Neural cell (in vitro differentiated cells): ENCODE measurements around the gene SLC43A3. TPM values are rescaled to one million over a fixed set of nuclear protein-coding genes. Genes with fewer than 3 reads are reported as not detected.

Source experiments
- H2AFZ ChIP-seq: fragments of 200-600, 300-800 bp; sonication (generic), shearing (Covaris generic); 2 replicates; pipeline ENCODE4 v1.6.0; 2014; ENCODE audit warnings: low read depth, mild to moderate bottlenecking, antibody characterized with exemption, low read length, moderate library complexity
- H3F3A ChIP-seq: fragments of 200-600 bp; shearing (Covaris generic); 2 replicates; pipeline ENCODE4 v1.6.1; 2016; ENCODE audit warnings: mild to moderate bottlenecking, moderate library complexity, mixed read lengths, antibody characterized with exemption, low read length; ENCODE audit not compliant: insufficient read depth, poor library complexity, severe bottlenecking
- H3K27ac ChIP-seq: fragments of 200-600, 300-800 bp; sonication (generic), shearing (Covaris generic); 2 replicates; pipeline ENCODE4 v1.5.1; 2014; ENCODE audit warnings: mild to moderate bottlenecking, low read length, moderate library complexity
- H3K27me3 ChIP-seq: fragments of 300-800, 200-600 bp; sonication (generic), shearing (Covaris generic); 2 replicates; pipeline ENCODE4 v1.6.0; 2014; ENCODE audit warnings: mild to moderate bottlenecking, low read depth, low read length, moderate library complexity; ENCODE audit not compliant: insufficient read depth
- H3K36me3 ChIP-seq: fragments of 300-800, 200-600 bp; sonication (generic), shearing (Covaris generic); 2 replicates; pipeline ENCODE4 v1.5.1; 2014; ENCODE audit warnings: mild to moderate bottlenecking, antibody characterized with exemption, low read length, moderate library complexity; ENCODE audit not compliant: insufficient read depth
- H3K4me2 ChIP-seq: fragments of 300-800, 200-600 bp; sonication (generic), shearing (Covaris generic); 2 replicates; pipeline ENCODE4 v1.6.0; 2014; ENCODE audit warnings: mild to moderate bottlenecking, low read length
- H3K4me3 ChIP-seq: fragments of 300-800, 200-600 bp; sonication (generic), shearing (Covaris generic); 2 replicates; pipeline ENCODE4 v1.5.1; 2014; ENCODE audit warnings: mild to moderate bottlenecking, low read length, moderate library complexity
- H3K79me2 ChIP-seq: fragments of 200-600 bp; shearing (Covaris generic); replicated peaks from 2 replicates; pipeline ENCODE4 v1.6.0; 2014; ENCODE audit warnings: mild to moderate bottlenecking, low read length, moderate library complexity; ENCODE audit not compliant: insufficient read depth
- H3K9ac ChIP-seq: fragments of 300-800, 200-600 bp; sonication (generic), shearing (Covaris generic); 2 replicates; pipeline ENCODE4 v1.6.1; 2016; ENCODE audit warnings: mild to moderate bottlenecking, low read length, mixed read lengths
- H3K9me2 ChIP-seq: fragments of 200-600 bp; shearing (Covaris generic); 2 replicates; pipeline ENCODE4 v1.6.1; 2016; ENCODE audit warnings: mild to moderate bottlenecking, low read length, mixed read lengths; ENCODE audit not compliant: insufficient read depth
- H3K9me3 ChIP-seq: fragments of 200-600, 300-800 bp; sonication (generic), shearing (Covaris generic); 2 replicates; pipeline ENCODE4 v1.6.1; 2016; ENCODE audit warnings: mild to moderate bottlenecking, mixed run types, low read length, moderate library complexity, mixed read lengths
- H4K20me1 ChIP-seq: fragments of 200-600 bp; shearing (Covaris generic); 2 replicates; pipeline ENCODE4 v1.6.1; 2016; ENCODE audit warnings: mild to moderate bottlenecking, mixed run types; ENCODE audit not compliant: insufficient read depth
- CTCF ChIP-seq: fragments of 450-650 bp; IDR thresholded peaks from 2 replicates; pipeline ENCODE4 v1.5.1; 2014; ENCODE audit warnings: antibody characterized with exemption, mild to moderate bottlenecking, moderate library complexity; ENCODE audit not compliant: poor library complexity, severe bottlenecking
- EP300 ChIP-seq: fragments of 450-650 bp; conservative IDR thresholded peaks from 2 replicates; pipeline ENCODE4 v1.6.1; 2014; ENCODE audit warnings: antibody characterized with exemption, mild to moderate bottlenecking, moderate library complexity; ENCODE audit not compliant: poor library complexity, severe bottlenecking
- EZH2 ChIP-seq: fragments of 200-600, 300-800 bp; shearing (Covaris generic), sonication (generic); IDR thresholded peaks from 2 replicates; pipeline ENCODE4 v1.6.1; 2014; ENCODE audit warnings: antibody characterized with exemption, low read length, borderline replicate concordance, mild to moderate bottlenecking; ENCODE audit not compliant: insufficient read depth, poor library complexity, severe bottlenecking
- MXI1 ChIP-seq: fragments of 450-650 bp; conservative IDR thresholded peaks from 2 replicates; pipeline ENCODE4 v1.6.1; 2014; ENCODE audit warnings: antibody characterized with exemption, mild to moderate bottlenecking; ENCODE audit not compliant: poor library complexity, severe bottlenecking
- POLR2AphosphoS5 ChIP-seq: IDR thresholded peaks from 2 replicates; pipeline ENCODE4 v1.6.1; 2012
- RAD21 ChIP-seq: fragments of 450-650 bp; conservative IDR thresholded peaks from 2 replicates; pipeline ENCODE4 v1.6.1; 2014; ENCODE audit warnings: antibody characterized with exemption, mild to moderate bottlenecking, moderate library complexity
- REST ChIP-seq: IDR thresholded peaks from 2 replicates; pipeline ENCODE4 v1.6.1; 2012; ENCODE audit warnings: borderline replicate concordance
- SMC3 ChIP-seq: fragments of 450-650 bp; conservative IDR thresholded peaks from 2 replicates; pipeline ENCODE4 v1.6.1; 2014; ENCODE audit warnings: antibody characterized with exemption, mild to moderate bottlenecking, moderate library complexity; ENCODE audit not compliant: poor library complexity
- TAF1 ChIP-seq: IDR thresholded peaks from 2 replicates; pipeline ENCODE4 v1.6.1; 2012; ENCODE audit warnings: low read depth
- polyA plus RNA-seq: library from polyadenylated mRNA; depleted of rRNA; stranded (reverse); fragments of >200 nt; gene quantifications from 2 replicates; pipeline ENCODE4 v1.2.3, GENCODE V29; 2014

Gene SLC43A3
- polyA plus RNA-seq, 1 donor from 2014 or later, result 0.33 TPM

- H3F3A ChIP-seq, result no peaks in the 10 kb centered on the region
Measured at GRCh38 chr11:57434640-57435546, 8.0 kb upstream of the SLC43A3 start.

More at GRCh38 chr11:57434640-57435546, 8.0 kb upstream of the SLC43A3 start:
- no peaks in the 10 kb centered on the region for H3K79me2 ChIP-seq
- no peak overlapping the region for H2AFZ ChIP-seq
- H3K36me3 ChIP-seq, result no peaks in the 10 kb centered on the region
- H3K4me3 ChIP-seq, result no peak overlapping the region
- no peak overlapping the region for H3K27ac ChIP-seq
- H3K9me2 ChIP-seq, result no peaks in the 10 kb centered on the region
- H3K9me3 ChIP-seq, result no peaks in the 10 kb centered on the region
- no peaks in the 10 kb centered on the region for H3K27me3 ChIP-seq
- no peaks in the 10 kb centered on the region for H4K20me1 ChIP-seq
- no peak for TF ChIP-seq REST
- TF ChIP-seq EZH2, result no peak
- TF ChIP-seq CTCF, result no peak
- no peak for TF ChIP-seq EP300
- no peak for TF ChIP-seq TAF1
- TF ChIP-seq POLR2AphosphoS5, result no peak
- no peak for TF ChIP-seq SMC3
- no peak for TF ChIP-seq RAD21
- TF ChIP-seq MXI1, result no peak
- H3K9ac ChIP-seq, result no peak overlapping the region
- no peak overlapping the region for H3K4me2 ChIP-seq
